Brain microvascular endothelial cell (primary cell): ENCODE data around the gene ATP8B4.

Source experiments
- DNase-seq: peaks from one replicate; pipeline ENCODE4 v3.0.0-alpha.2; 2020
- H3K27ac ChIP-seq: fragments of 250-450 bp; sonication (Bioruptor Pico); 2 replicates; pipeline ENCODE4 v1.5.1; 2020; ENCODE audit warnings: mild to moderate bottlenecking, moderate library complexity
- H3K27me3 ChIP-seq: fragments of 250-450 bp; sonication (Bioruptor Pico); replicated peaks from 2 replicates; pipeline ENCODE4 v1.5.1; 2020; ENCODE audit warnings: mild to moderate bottlenecking
- H3K36me3 ChIP-seq: fragments of 250-450 bp; sonication (Bioruptor Pico); replicated peaks from 2 replicates; pipeline ENCODE4 v1.5.1; 2020; ENCODE audit warnings: mild to moderate bottlenecking
- H3K4me3 ChIP-seq: 2 replicates; pipeline ENCODE4 v1.5.1; 2011; ENCODE audit warnings: low read depth, mild to moderate bottlenecking, control low read depth, low read length, moderate library complexity
- CTCF ChIP-seq: IDR thresholded peaks from 2 replicates; pipeline ENCODE4 v1.5.1; 2011; ENCODE audit warnings: low read depth, mild to moderate bottlenecking, moderate library complexity, low read length, control low read depth, inconsistent platforms; ENCODE audit errors: missing control alignments
- in situ Hi-C: cut with HindIII; loops from 2 replicates; pipeline ENCODE4 v1.10.0; 2017; ENCODE audit warnings: low sequenced_read_pairs, low pct_ligation_motif_present

ATP8B4 gene

DNA sequence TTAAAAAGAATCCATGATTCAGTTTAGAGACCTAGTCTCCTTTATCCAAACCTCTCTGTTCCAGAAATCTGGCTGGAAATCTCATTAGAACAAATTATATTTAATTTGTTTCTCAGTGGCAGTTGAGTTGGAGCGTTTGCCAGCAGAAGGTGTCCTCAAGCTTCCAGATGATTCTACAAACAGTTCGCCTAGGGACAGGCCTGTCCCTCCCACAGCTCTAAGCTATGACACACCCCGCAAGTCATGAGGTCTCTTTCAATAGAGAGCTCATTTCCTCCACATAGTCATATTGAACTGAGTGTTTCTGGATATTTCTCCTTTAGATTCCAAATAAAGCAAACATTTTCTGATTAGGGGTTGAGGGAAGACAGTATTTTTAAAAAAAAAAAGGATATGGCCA is 230.3 kb downstream of the ATP8B4 start:
- Histone ChIP-seq H3K27me3 (no peaks in the 10 kb centered on the region), H3K36me3 (no peaks in the 10 kb centered on the region), H3K27ac (no peak overlapping the region), H3K4me3 (no peak overlapping the region)
- in situ Hi-C loops = no loop called here
- TF ChIP-seq CTCF = no peak
- no peak for DNase-seq

GRCh38 chr15:49888323-49888693 is 230.7 kb downstream of the ATP8B4 start:
- Histone ChIP-seq H3K36me3 (no peaks in the 10 kb centered on the region), H3K4me3 (no peak overlapping the region), H3K27ac (no peak overlapping the region), H3K27me3 (no peaks in the 10 kb centered on the region)
- TF ChIP-seq CTCF = no peak
- no peak for DNase-seq
- in situ Hi-C loops = no loop called here

- in situ Hi-C loops = no loop called here
- no peak for DNase-seq
- H3K36me3 ChIP-seq = no peaks in the 10 kb centered on the region
- H3K27ac ChIP-seq = no peak overlapping the region
- H3K4me3 ChIP-seq = no peak overlapping the region
- TF ChIP-seq CTCF = no peak
- no peaks in the 10 kb centered on the region for H3K27me3 ChIP-seq
These were observed 231.2 kb downstream of the ATP8B4 start for GRCh38 chr15:49887659-49888322.

GRCh38 chr15:49883121-49883520 is 235.9 kb downstream of the ATP8B4 start:
- Histone ChIP-seq H3K36me3 (no peaks in the 10 kb centered on the region), H3K27ac (no peak overlapping the region)
- in situ Hi-C loops = no loop called here

DNA sequence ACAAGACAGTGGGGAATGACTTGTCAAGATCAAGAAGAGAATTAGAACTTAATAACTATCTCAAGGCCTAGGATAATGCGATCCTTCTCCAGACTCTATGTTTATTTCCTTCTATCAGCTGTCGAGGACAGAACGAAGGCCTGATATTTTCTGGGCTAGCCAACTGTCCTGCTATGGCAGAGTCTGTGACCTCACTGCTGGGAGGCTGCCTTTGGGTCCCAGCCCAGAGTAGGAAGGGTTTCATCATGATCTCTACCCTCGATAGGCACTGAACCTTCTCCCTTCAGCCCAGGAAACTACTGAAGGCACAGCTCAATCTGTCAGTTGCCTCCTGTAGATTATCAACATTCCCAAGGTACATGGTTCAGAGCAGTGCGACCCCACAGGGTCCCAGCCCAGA is 237.2 kb downstream of the ATP8B4 start:
- no peak for DNase-seq
- Histone ChIP-seq H3K27me3 (no peaks in the 10 kb centered on the region), H3K4me3 (no peak overlapping the region), H3K27ac (no peak overlapping the region), H3K36me3 (no peaks in the 10 kb centered on the region)
- TF ChIP-seq CTCF = no peak
- in situ Hi-C loops = no loop called here

More at GRCh38 chr15:49883121-49883520, 235.9 kb downstream of the ATP8B4 start:
- no peaks in the 10 kb centered on the region for H3K27me3 ChIP-seq
- DNase-seq = no peak
- H3K4me3 ChIP-seq = no peak overlapping the region
- no peak for TF ChIP-seq CTCF

- no peak overlapping the region for H3K4me3 ChIP-seq
- no peaks in the 10 kb centered on the region for H3K27me3 ChIP-seq
- no peak for DNase-seq
- no peak overlapping the region for H3K27ac ChIP-seq
- no peaks in the 10 kb centered on the region for H3K36me3 ChIP-seq
- in situ Hi-C loops = no loop called here
- TF ChIP-seq CTCF = no peak
These were observed 237.6 kb downstream of the ATP8B4 start for GRCh38 chr15:49881433-49881832.
